HepG2 (cell line): ENCODE results near the gene FNIP2. TPM values are rescaled to one million over a fixed set of nuclear protein-coding genes. Genes with fewer than 3 reads are reported as not detected.

ENCODE experiments used
- ATAC-seq: fragments of 200-7000 bp; cut with Tn5 transposase; 3 replicates; pipeline ENCODE4 v1.9.1; 2020; ENCODE audit warnings: mild to moderate bottlenecking, moderate library complexity
- BruUV-seq: library from RNA; stranded (reverse); fragments of 400-500 nt; replicated peaks from 2 replicates; lab custom pipeline; 2021; lab: Mats Ljungman, UMichigan
- CTCF ChIA-PET: fragments of 300-600 bp; formaldehyde crosslinking; extraction: SDS; loops from one replicate; lab custom pipeline; 2021; ENCODE audit warnings: low total read pairs, inconsistent platforms, low intra/inter-chr PET ratio; lab: Yijun Ruan, JAX
- POLR2A ChIA-PET: fragments of 350-600 bp; sonication (Branson Sonifier 250); formaldehyde crosslinking; loops from one replicate; lab custom pipeline; 2020; ENCODE audit warnings: antibody characterized with exemption, inconsistent platforms; lab: Yijun Ruan, JAX
- DNase-seq: peaks from one replicate; pipeline ENCODE4 v3.0.0-alpha.2; 2015; ENCODE audit warnings: low spot score
- FAIRE-seq: peaks from 3 replicates; lab custom pipeline; 2011; peaks lifted over from hg19 to GRCh38; lab: Jason Lieb, UNC
- H2AFZ ChIP-seq: one replicate; pipeline ENCODE4 v1.6.1; 2011; ENCODE audit warnings: low read length, inconsistent platforms
- H3K27ac ChIP-seq: fragments of 300-600 bp; 3 replicates; pipeline ENCODE4 v1.8.0; 2011; ENCODE audit warnings: mixed run types, mild to moderate bottlenecking, mixed read lengths, low read length, inconsistent platforms; ENCODE audit not compliant: insufficient read depth; ENCODE audit errors: extremely low read length
- H3K27me3 ChIP-seq, 2 experiments: fragments of 200-600 bp in 1 of 2; 2 replicates in 1 of 2; 3 replicates in 1 of 2; pipeline versions ENCODE4 v1.6.0 to v1.8.0; 2011; ENCODE audit warnings: low read length in 2 of 2, mild to moderate bottlenecking in 2 of 2, moderate library complexity in 2 of 2, inconsistent platforms in 1 of 2; ENCODE audit not compliant: insufficient read depth in 2 of 2, control insufficient read depth in 1 of 2
- H3K36me3 ChIP-seq, 2 experiments: fragments of 200-600 bp in 1 of 2; replicated peaks in 1 of 2; 2 replicates in 1 of 2; 3 replicates in 1 of 2; pipeline versions ENCODE4 v1.5.1 to v1.8.0; 2011; ENCODE audit warnings: low read length in 2 of 2, inconsistent platforms in 1 of 2; ENCODE audit not compliant: insufficient read depth in 2 of 2, control insufficient read depth in 1 of 2
- H3K4me1 ChIP-seq: 2 replicates; pipeline ENCODE4 v1.5.1; 2012; ENCODE audit warnings: low read length, inconsistent platforms; ENCODE audit not compliant: insufficient read depth
- H3K4me2 ChIP-seq: 2 replicates; pipeline ENCODE4 v1.6.0; 2011; ENCODE audit warnings: low read depth, low read length, inconsistent platforms
- H3K4me3 ChIP-seq, 3 experiments: fragments of 200-600 bp in 1 of 3; sonication (generic), shearing (Covaris generic) in 1 of 3; replicated peaks in 1 of 3; 2 replicates each; pipeline ENCODE4 v1.5.1; 2011 to 2016; ENCODE audit warnings: low read length in 3 of 3, inconsistent platforms in 2 of 3, low read depth in 2 of 3, mild to moderate bottlenecking in 2 of 3, control low read depth in 1 of 3, mixed read lengths in 1 of 3; ENCODE audit not compliant: insufficient read depth in 1 of 3
- H3K79me2 ChIP-seq: one replicate; pipeline ENCODE4 v1.6.1; 2011; ENCODE audit warnings: low read length, inconsistent platforms; ENCODE audit not compliant: insufficient read depth
- H3K9ac ChIP-seq: 2 replicates; pipeline ENCODE4 v1.6.0; 2011; ENCODE audit warnings: mild to moderate bottlenecking, low read depth, low read length, inconsistent platforms; ENCODE audit not compliant: insufficient read depth
- H3K9me3 ChIP-seq: 2 replicates; pipeline ENCODE4 v1.5.1; 2012; ENCODE audit warnings: mild to moderate bottlenecking, low read length
- H4K20me1 ChIP-seq: 2 replicates; pipeline ENCODE4 v1.6.0; 2011; ENCODE audit warnings: inconsistent platforms, mild to moderate bottlenecking, low read length, moderate library complexity; ENCODE audit not compliant: insufficient read depth
- DPF2 ChIP-seq: sonication (generic); formaldehyde crosslinking; IDR thresholded peaks from 2 replicates; pipeline ENCODE4 v1.4.0; 2020; ENCODE audit warnings: mild to moderate bottlenecking, low read depth, missing genetic modification reagents, borderline replicate concordance
- EHMT2 ChIP-seq: fragments of 200-600 bp; sonication (generic); IDR thresholded peaks from 2 replicates; pipeline ENCODE4 v1.7.0; 2017; ENCODE audit warnings: antibody characterized with exemption, low read depth, low read length, borderline replicate concordance
- FOXA1 ChIP-seq, 2 experiments: fragments of 450-650 bp in 1 of 2; sonication (generic) in 1 of 2; formaldehyde crosslinking in 1 of 2; IDR thresholded peaks; 2 replicates each; pipeline versions ENCODE4 v1.4.0 to v1.6.1; 2016 to 2020; ENCODE audit warnings: missing genetic modification reagents in 1 of 2
- FOXP1 ChIP-seq, 2 experiments: fragments of 450-650 bp in 1 of 2; IDR thresholded peaks; 2 replicates each; pipeline ENCODE4 v1.6.1; 2017 to 2018; ENCODE audit warnings: antibody characterized with exemption in 1 of 2
- HNRNPLL ChIP-seq: fragments of 200-400 bp; formaldehyde crosslinking; IDR thresholded peaks from 2 replicates; pipeline ENCODE4 v1.6.1; 2017; ENCODE audit warnings: mild to moderate bottlenecking, low read depth, low read length; ENCODE audit not compliant: poor library complexity, severe bottlenecking
- IRX3 ChIP-seq: sonication (generic); formaldehyde crosslinking; IDR thresholded peaks from 2 replicates; pipeline ENCODE4 v1.8.1; 2023; ENCODE audit warnings: mild to moderate bottlenecking, low read depth, missing genetic modification reagents, borderline replicate concordance
- MIXL1 ChIP-seq: IDR thresholded peaks from 2 replicates; pipeline ENCODE4 v1.6.1; 2016
- NFIB ChIP-seq: sonication (generic); formaldehyde crosslinking; IDR thresholded peaks from 2 replicates; pipeline ENCODE4 v1.9.0; 2021; ENCODE audit warnings: missing genetic modification reagents, mild to moderate bottlenecking, borderline replicate concordance
- PHF8 ChIP-seq: sonication (generic); formaldehyde crosslinking; IDR thresholded peaks from 2 replicates; pipeline ENCODE4 v1.5.0; 2020; ENCODE audit warnings: missing genetic modification reagents
- RELA ChIP-seq: sonication (generic); formaldehyde crosslinking; IDR thresholded peaks from 2 replicates; pipeline ENCODE4 v1.4.0; 2020; ENCODE audit warnings: missing genetic modification reagents
- SP140L ChIP-seq: sonication (generic); formaldehyde crosslinking; IDR thresholded peaks from 2 replicates; pipeline ENCODE4 v1.4.0; 2020; ENCODE audit warnings: missing genetic modification reagents, borderline replicate concordance
- TAF1 ChIP-seq: sonication (generic); formaldehyde crosslinking; IDR thresholded peaks from 2 replicates; pipeline ENCODE4 v1.4.0; 2020; ENCODE audit warnings: missing genetic modification reagents
- ZC3H4 ChIP-seq: sonication (generic); formaldehyde crosslinking; IDR thresholded peaks from 2 replicates; pipeline ENCODE4 v1.4.0; 2020; ENCODE audit warnings: missing genetic modification reagents, borderline replicate concordance
- ZHX1 ChIP-seq: sonication (generic); formaldehyde crosslinking; IDR thresholded peaks from 2 replicates; pipeline ENCODE4 v1.8.1; 2022; ENCODE audit warnings: low read depth, mild to moderate bottlenecking, missing genetic modification reagents
- ZNF136 ChIP-seq: sonication (generic); formaldehyde crosslinking; IDR thresholded peaks from 2 replicates; pipeline ENCODE4 v1.8.1; 2022; ENCODE audit warnings: low read depth, mild to moderate bottlenecking, moderate library complexity, missing genetic modification reagents
- ZNF276 ChIP-seq: sonication (generic); formaldehyde crosslinking; IDR thresholded peaks from 2 replicates; pipeline ENCODE4 v1.4.0; 2020; ENCODE audit warnings: mild to moderate bottlenecking, low read depth, missing genetic modification reagents
- WGBS: methylation state at CpG from one replicate; pipeline ENCODE4 v1.1.6; 2017; ENCODE audit warnings: low lambda C conversion rate; 5-methylcytosine and 5-hydroxymethylcytosine counted together
- in situ Hi-C: cut with HindIII; loops from 2 replicates; pipeline ENCODE4 v1.10.0; 2017; ENCODE audit warnings: low pct_unique_long_range_greater_than_20kb; ENCODE audit not compliant: extremely low pct_ligation_motif_present
- intact Hi-C: fragments of 100-400 bp; cut with micrococcal nuclease; formaldehyde crosslinking; loops from one replicate; pipeline ENCODE4 v1.10.0; 2022; ENCODE audit not compliant: unreplicated experiment
- polyA plus RNA-seq, 8 experiments: library from polyadenylated mRNA; depleted of rRNA in 3 of 8; stranded (reverse) in 7 of 8; unstranded in 1 of 8; fragments of >200 nt; fragmentation: Illumina TruSeq in 4 of 8; extraction: Trizol in 4 of 8; gene quantifications; 2 replicates each; pipeline versions ENCODE4 v1.2.1 to v1.2.3, GENCODE V29; 2011 to 2016; ENCODE audit warnings: low read depth in 4 of 8, missing spikeins in 1 of 8, mixed read lengths in 1 of 8; ENCODE audit not compliant: insufficient read depth in 1 of 8
- total RNA-seq, 5 experiments: library from RNA; depleted of rRNA; stranded (reverse); fragments of >200 nt; fragmentation: Illumina TruSeq; extraction: Trizol; gene quantifications; 2 replicates each; pipeline ENCODE4 v1.2.3, GENCODE V29; 2016; ENCODE audit warnings: low read depth in 1 of 5
- TF ChIP-seq, protein P1 (sequence below): IDR thresholded peaks from 2 replicates; pipeline ENCODE4 v1.6.1; 2016; ENCODE audit warnings: missing biosample characterization, missing genetic modification reagents, low read depth

FNIP2 gene
- total and polyA plus RNA-seq, 2 of the 13 experiments (the other 11 are each of a cell fraction or from before 2014, with no cell fraction given) = 15.5 to 21.0 TPM

DNA sequence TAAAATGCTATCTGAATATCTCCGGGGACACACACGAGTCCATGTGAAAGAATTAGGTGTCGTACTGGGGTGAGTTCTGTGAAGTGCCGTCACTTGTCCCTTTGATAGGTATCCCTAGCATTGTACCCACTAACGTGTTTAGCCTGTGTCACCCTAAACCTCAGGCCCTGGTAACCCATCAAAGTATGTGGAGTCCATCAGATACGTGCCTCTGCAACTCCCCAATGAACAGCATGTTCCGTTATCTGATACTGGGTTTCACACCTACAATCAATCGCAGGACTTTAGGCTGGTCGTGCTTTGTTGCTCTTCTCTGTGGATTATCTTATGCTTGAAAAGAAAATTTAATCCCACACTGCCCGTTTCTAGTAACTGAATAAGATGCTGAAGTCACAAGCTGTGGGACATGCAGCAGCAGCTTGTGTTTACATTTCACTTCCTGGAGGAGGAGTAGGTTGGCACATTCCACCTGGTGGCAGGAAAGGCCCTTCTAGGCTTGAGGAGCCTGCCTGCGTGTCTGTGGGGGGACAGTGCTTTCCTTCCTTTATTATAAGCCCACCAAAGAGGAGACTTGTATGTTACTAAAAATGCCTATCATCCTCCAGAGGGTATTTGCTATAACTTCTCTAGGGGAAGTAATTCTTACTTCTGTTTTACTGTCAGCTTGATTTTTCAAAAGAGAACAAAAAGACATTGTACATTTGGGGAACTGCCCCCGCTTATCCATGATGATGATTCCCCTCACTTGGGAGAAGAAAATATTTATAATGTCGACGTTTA, 127.2 kb downstream of the FNIP2 start:
- no peak overlapping the region for H3K4me2 ChIP-seq
- H3K9me3 ChIP-seq = no peaks in the 10 kb centered on the region
- no peaks in the 10 kb centered on the region for H3K27me3 ChIP-seq
- no peak overlapping the region for H3K9ac ChIP-seq
- ChIA-PET CTCF (no interaction called here), POLR2A (no interaction called here)
- no peak overlapping the region for H2AFZ ChIP-seq
- no TSS peak for BruUV-seq
- peaks cover 0 to 30% of the 10 kb centered on the region in 2 experiments; a peak in 4 of 5 replicates for H3K36me3 ChIP-seq
- no peaks in the 10 kb centered on the region for H3K79me2 ChIP-seq
- H4K20me1 ChIP-seq = no peaks in the 10 kb centered on the region
- intact Hi-C loops (no loop called here), in situ Hi-C loops (no loop called here)
- WGBS = 89% methylated on average over 14 of the region's 14 CpGs
- no peak overlapping the region for H3K4me3 ChIP-seq
- FAIRE-seq (no peak), ATAC-seq (peak; percentile 47; the same call in 2 of the 3 replicates), DNase-seq (no peak)
- H3K27ac ChIP-seq = no peak overlapping the region
- peaks cover 11% of the 10 kb centered on the region for H3K4me1 ChIP-seq
- no peak for TF ChIP-seq MIXL1 (CRISPR knock-in tag)
- no peak for TF ChIP-seq IRX3 (CRISPR knock-in tag)
- TF ChIP-seq, protein P1, sequence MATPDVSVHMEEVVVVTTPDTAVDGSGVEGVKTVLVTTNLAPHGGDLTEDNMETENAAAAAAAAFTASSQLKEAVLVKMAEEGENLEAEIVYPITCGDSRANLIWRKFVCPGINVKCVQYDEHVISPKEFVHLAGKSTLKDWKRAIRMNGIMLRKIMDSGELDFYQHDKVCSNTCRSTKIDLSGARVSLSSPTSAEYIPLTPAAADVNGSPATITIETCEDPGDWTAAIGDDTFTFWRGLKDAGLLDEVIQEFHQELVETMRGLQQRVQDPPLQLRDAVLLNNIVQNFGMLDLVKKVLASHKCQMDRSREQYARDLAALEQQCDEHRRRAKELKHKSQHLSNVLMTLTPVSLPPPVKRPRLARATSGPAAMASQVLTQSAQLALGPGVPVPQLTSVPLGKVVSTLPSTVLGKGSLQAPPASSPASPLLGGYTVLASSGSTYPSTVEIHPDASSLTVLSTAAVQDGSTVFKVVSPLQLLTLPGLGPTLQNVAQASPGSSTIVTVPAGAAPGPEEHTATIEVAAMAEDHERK (CRISPR knock-in tag) = no peak
- TF ChIP-seq FOXP1 (IDR thresholded peaks at IDR 0.05) = no peak
- TF ChIP-seq FOXP1 (CRISPR knock-in tag; IDR thresholded peaks at IDR 0.05) = no peak
- TF ChIP-seq TAF1 = no peak
- no peak for TF ChIP-seq NFIB (CRISPR knock-in tag)
- no peak for TF ChIP-seq EHMT2
- TF ChIP-seq RELA = no peak
- no peak for TF ChIP-seq ZNF136 (CRISPR knock-in tag)
- no peak for TF ChIP-seq PHF8
- TF ChIP-seq FOXA1 (IDR thresholded peaks at IDR 0.05) = no peak
- peak; percentile 37 for TF ChIP-seq FOXA1 (CRISPR knock-in tag; IDR thresholded peaks at IDR 0.05)
- no peak for TF ChIP-seq ZHX1 (CRISPR knock-in tag)
- TF ChIP-seq SP140L (CRISPR knock-in tag) = no peak
- TF ChIP-seq HNRNPLL = no peak
- TF ChIP-seq ZNF276 (CRISPR knock-in tag) = no peak
- no peak for TF ChIP-seq ZC3H4 (CRISPR knock-in tag)
- no peak for TF ChIP-seq DPF2 (CRISPR knock-in tag)
